ENCODE results near the gene GCC2. TPM values are rescaled to one million over a fixed set of nuclear protein-coding genes. Genes with fewer than 3 reads are reported as not detected.

Gene GCC2
- total and polyA plus RNA-seq, 2 of the 13 experiments (the other 11 are each of a cell fraction or from before 2014, with no cell fraction given): 17.6 to 22.5 TPM

- TF ChIP-seq MAFK (conservative IDR thresholded peaks at IDR 0.05 in 1 of 2, IDR thresholded peaks at IDR 0.05 in 1 of 2; ENCODE audit: low read length in 2 of 2) (peak; percentile 98), SPEN (CRISPR knock-in tag; IDR thresholded peaks at IDR 0.05; ENCODE audit: low read depth) (no peak), BCL6 (CRISPR knock-in tag; IDR thresholded peaks at IDR 0.05) (0 out of 2 replicates have a peak, but pooled peaks have one; percentile 32), ZFP41 (CRISPR knock-in tag; IDR thresholded peaks at IDR 0.05; ENCODE audit: borderline replicate concordance) (no peak), ZNF317 (CRISPR knock-in tag; IDR thresholded peaks at IDR 0.05) (no peak), RELA (CRISPR knock-in tag; IDR thresholded peaks at IDR 0.05) (no peak), HNF1B (CRISPR knock-in tag; IDR thresholded peaks at IDR 0.05) (no peak), CREB3 (CRISPR knock-in tag; IDR thresholded peaks at IDR 0.05) (no peak), ZNF841 (CRISPR knock-in tag; IDR thresholded peaks at IDR 0.05; ENCODE audit: borderline replicate concordance) (no peak), FOXP1 (IDR thresholded peaks at IDR 0.05) (no peak), FOXP1 (CRISPR knock-in tag; IDR thresholded peaks at IDR 0.05) (no peak), MAFF (IDR thresholded peaks at IDR 0.05; ENCODE audit: low read depth, low read length) (peak; percentile 98), TBX3 (IDR thresholded peaks at IDR 0.05; ENCODE audit: borderline replicate concordance) (no peak), MAF1 (CRISPR knock-in tag; IDR thresholded peaks at IDR 0.05; ENCODE audit: borderline replicate concordance) (no peak)
- TF ChIP-seq, protein P1, sequence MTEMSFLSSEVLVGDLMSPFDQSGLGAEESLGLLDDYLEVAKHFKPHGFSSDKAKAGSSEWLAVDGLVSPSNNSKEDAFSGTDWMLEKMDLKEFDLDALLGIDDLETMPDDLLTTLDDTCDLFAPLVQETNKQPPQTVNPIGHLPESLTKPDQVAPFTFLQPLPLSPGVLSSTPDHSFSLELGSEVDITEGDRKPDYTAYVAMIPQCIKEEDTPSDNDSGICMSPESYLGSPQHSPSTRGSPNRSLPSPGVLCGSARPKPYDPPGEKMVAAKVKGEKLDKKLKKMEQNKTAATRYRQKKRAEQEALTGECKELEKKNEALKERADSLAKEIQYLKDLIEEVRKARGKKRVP (CRISPR knock-in tag; IDR thresholded peaks at IDR 0.05): peak in 1 of 2 experiments; percentile 43; a peak in 1 of 4 replicates
- TF ChIP-seq, protein P2, sequence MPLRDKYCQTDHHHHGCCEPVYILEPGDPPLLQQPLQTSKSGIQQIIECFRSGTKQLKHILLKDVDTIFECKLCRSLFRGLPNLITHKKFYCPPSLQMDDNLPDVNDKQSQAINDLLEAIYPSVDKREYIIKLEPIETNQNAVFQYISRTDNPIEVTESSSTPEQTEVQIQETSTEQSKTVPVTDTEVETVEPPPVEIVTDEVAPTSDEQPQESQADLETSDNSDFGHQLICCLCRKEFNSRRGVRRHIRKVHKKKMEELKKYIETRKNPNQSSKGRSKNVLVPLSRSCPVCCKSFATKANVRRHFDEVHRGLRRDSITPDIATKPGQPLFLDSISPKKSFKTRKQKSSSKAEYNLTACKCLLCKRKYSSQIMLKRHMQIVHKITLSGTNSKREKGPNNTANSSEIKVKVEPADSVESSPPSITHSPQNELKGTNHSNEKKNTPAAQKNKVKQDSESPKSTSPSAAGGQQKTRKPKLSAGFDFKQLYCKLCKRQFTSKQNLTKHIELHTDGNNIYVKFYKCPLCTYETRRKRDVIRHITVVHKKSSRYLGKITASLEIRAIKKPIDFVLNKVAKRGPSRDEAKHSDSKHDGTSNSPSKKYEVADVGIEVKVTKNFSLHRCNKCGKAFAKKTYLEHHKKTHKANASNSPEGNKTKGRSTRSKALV (CRISPR knock-in tag; IDR thresholded peaks at IDR 0.05): no peak
- TF ChIP-seq, protein P3, sequence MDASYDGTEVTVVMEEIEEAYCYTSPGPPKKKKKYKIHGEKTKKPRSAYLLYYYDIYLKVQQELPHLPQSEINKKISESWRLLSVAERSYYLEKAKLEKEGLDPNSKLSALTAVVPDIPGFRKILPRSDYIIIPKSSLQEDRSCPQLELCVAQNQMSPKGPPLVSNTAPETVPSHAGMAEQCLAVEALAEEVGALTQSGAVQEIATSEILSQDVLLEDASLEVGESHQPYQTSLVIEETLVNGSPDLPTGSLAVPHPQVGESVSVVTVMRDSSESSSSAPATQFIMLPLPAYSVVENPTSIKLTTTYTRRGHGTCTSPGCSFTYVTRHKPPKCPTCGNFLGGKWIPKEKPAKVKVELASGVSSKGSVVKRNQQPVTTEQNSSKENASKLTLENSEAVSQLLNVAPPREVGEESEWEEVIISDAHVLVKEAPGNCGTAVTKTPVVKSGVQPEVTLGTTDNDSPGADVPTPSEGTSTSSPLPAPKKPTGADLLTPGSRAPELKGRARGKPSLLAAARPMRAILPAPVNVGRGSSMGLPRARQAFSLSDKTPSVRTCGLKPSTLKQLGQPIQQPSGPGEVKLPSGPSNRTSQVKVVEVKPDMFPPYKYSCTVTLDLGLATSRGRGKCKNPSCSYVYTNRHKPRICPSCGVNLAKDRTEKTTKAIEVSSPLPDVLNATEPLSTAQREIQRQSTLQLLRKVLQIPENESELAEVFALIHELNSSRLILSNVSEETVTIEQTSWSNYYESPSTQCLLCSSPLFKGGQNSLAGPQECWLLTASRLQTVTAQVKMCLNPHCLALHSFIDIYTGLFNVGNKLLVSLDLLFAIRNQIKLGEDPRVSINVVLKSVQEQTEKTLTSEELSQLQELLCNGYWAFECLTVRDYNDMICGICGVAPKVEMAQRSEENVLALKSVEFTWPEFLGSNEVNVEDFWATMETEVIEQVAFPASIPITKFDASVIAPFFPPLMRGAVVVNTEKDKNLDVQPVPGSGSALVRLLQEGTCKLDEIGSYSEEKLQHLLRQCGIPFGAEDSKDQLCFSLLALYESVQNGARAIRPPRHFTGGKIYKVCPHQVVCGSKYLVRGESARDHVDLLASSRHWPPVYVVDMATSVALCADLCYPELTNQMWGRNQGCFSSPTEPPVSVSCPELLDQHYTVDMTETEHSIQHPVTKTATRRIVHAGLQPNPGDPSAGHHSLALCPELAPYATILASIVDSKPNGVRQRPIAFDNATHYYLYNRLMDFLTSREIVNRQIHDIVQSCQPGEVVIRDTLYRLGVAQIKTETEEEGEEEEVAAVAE (CRISPR knock-in tag; IDR thresholded peaks at IDR 0.05; ENCODE audit: borderline replicate concordance): no peak
- TF ChIP-seq, protein P4, sequence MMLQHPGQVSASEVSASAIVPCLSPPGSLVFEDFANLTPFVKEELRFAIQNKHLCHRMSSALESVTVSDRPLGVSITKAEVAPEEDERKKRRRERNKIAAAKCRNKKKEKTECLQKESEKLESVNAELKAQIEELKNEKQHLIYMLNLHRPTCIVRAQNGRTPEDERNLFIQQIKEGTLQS (CRISPR knock-in tag; IDR thresholded peaks at IDR 0.05): peak; percentile 69
- TF ChIP-seq, protein P5, sequence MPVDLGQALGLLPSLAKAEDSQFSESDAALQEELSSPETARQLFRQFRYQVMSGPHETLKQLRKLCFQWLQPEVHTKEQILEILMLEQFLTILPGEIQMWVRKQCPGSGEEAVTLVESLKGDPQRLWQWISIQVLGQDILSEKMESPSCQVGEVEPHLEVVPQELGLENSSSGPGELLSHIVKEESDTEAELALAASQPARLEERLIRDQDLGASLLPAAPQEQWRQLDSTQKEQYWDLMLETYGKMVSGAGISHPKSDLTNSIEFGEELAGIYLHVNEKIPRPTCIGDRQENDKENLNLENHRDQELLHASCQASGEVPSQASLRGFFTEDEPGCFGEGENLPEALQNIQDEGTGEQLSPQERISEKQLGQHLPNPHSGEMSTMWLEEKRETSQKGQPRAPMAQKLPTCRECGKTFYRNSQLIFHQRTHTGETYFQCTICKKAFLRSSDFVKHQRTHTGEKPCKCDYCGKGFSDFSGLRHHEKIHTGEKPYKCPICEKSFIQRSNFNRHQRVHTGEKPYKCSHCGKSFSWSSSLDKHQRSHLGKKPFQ (CRISPR knock-in tag; IDR thresholded peaks at IDR 0.05; ENCODE audit: insufficient replicate concordance): no peak
Measured at GRCh38 chr2:108492364-108492763, 43.4 kb downstream of the GCC2 start (continued).
